ENCODE measurements around the gene PCBP1.

DNA sequence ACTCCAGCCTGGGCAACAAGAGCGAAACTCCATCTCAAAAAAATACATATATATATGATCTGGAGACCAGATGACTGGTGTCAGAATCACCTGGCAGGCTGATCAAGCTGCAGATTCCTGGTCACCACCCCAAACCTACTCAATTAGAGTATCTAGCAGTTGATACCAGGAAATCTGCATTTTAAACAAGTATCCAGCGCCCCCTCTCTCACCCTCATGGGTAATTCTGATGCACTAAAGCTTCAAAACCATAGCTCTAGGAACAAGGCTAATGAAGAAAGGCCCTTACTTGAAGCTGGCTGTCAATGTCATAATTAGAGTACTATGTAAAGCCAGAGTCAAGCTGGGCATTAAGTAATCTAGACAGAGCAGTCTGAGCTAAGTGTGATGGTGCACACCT is 25.0 kb upstream of the PCBP1 start:
- TF ChIP-seq, protein P1, sequence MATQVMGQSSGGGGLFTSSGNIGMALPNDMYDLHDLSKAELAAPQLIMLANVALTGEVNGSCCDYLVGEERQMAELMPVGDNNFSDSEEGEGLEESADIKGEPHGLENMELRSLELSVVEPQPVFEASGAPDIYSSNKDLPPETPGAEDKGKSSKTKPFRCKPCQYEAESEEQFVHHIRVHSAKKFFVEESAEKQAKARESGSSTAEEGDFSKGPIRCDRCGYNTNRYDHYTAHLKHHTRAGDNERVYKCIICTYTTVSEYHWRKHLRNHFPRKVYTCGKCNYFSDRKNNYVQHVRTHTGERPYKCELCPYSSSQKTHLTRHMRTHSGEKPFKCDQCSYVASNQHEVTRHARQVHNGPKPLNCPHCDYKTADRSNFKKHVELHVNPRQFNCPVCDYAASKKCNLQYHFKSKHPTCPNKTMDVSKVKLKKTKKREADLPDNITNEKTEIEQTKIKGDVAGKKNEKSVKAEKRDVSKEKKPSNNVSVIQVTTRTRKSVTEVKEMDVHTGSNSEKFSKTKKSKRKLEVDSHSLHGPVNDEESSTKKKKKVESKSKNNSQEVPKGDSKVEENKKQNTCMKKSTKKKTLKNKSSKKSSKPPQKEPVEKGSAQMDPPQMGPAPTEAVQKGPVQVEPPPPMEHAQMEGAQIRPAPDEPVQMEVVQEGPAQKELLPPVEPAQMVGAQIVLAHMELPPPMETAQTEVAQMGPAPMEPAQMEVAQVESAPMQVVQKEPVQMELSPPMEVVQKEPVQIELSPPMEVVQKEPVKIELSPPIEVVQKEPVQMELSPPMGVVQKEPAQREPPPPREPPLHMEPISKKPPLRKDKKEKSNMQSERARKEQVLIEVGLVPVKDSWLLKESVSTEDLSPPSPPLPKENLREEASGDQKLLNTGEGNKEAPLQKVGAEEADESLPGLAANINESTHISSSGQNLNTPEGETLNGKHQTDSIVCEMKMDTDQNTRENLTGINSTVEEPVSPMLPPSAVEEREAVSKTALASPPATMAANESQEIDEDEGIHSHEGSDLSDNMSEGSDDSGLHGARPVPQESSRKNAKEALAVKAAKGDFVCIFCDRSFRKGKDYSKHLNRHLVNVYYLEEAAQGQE (IDR thresholded peaks at IDR 0.05; ENCODE audit: insufficient replicate concordance, low read depth): no peak
- TF ChIP-seq, protein P2, sequence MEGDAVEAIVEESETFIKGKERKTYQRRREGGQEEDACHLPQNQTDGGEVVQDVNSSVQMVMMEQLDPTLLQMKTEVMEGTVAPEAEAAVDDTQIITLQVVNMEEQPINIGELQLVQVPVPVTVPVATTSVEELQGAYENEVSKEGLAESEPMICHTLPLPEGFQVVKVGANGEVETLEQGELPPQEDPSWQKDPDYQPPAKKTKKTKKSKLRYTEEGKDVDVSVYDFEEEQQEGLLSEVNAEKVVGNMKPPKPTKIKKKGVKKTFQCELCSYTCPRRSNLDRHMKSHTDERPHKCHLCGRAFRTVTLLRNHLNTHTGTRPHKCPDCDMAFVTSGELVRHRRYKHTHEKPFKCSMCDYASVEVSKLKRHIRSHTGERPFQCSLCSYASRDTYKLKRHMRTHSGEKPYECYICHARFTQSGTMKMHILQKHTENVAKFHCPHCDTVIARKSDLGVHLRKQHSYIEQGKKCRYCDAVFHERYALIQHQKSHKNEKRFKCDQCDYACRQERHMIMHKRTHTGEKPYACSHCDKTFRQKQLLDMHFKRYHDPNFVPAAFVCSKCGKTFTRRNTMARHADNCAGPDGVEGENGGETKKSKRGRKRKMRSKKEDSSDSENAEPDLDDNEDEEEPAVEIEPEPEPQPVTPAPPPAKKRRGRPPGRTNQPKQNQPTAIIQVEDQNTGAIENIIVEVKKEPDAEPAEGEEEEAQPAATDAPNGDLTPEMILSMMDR (IDR thresholded peaks at IDR 0.05; ENCODE audit: insufficient read depth, low read length): no peak
- TF ChIP-seq POLR2AphosphoS5 (IDR thresholded peaks at IDR 0.05; ENCODE audit: low read depth): no peak
- no peak for TF ChIP-seq SPI1 (IDR thresholded peaks at IDR 0.05; ENCODE audit: borderline replicate concordance, low read depth)
